Stomach (tissue), 9 donors: ENCODE results near the gene NRG2. TPM values are rescaled to one million over a fixed set of nuclear protein-coding genes. Genes with fewer than 3 reads are reported as not detected.

ENCODE experiments used
- DNase-seq, 2 donors: peaks; one replicate each; pipeline versions ENCODE4 v3.0.0 to v3.0.0-alpha.2; 2013 to 2019
- H3K27ac ChIP-seq, 5 donors: fragments of 200-600 bp in 4 of 5; sonication (generic) in 4 of 5; one replicate each; pipeline ENCODE4 v1.5.1; 2013 to 2019; ENCODE audit warnings: mild to moderate bottlenecking in 1 of 5, moderate library complexity in 1 of 5
- H3K27me3 ChIP-seq, 3 donors: fragments of 200-600 bp; sonication (generic); one replicate each; pipeline ENCODE4 v1.5.1; 2017 to 2019; ENCODE audit warnings: mixed run types in 1 of 3
- H3K36me3 ChIP-seq, 4 donors: fragments of 200-600 bp; sonication (generic); 1 replicate in 3 of 4; 2 replicates in 1 of 4; pipeline ENCODE4 v1.5.1; 2016 to 2019
- H3K4me1 ChIP-seq, 4 donors: fragments of 200-600 bp; sonication (generic); one replicate each; pipeline ENCODE4 v1.5.1; 2016 to 2019
- H3K4me3 ChIP-seq, 4 donors: fragments of 200-600 bp; sonication (generic) in 3 of 4; one replicate each; pipeline ENCODE4 v1.5.1; 2016 to 2019; ENCODE audit warnings: mild to moderate bottlenecking in 1 of 4
- H3K9me3 ChIP-seq, 4 donors: fragments of 200-600 bp; sonication (generic); one replicate each; pipeline ENCODE4 v1.5.1; 2016 to 2019
- EP300 ChIP-seq: sonication (generic); formaldehyde crosslinking; IDR thresholded peaks from one replicate; pipeline ENCODE4 v1.6.1; 2017; ENCODE audit warnings: antibody characterized with exemption
- POLR2A ChIP-seq, 4 donors: fragments of 450-650 bp; IDR thresholded peaks; one replicate each; pipeline ENCODE4 v1.6.1; 2016; ENCODE audit warnings: antibody characterized with exemption in 4 of 4, control low read depth in 2 of 4, mild to moderate bottlenecking in 1 of 4, moderate library complexity in 1 of 4
- POLR2AphosphoS5 ChIP-seq, 3 donors: sonication (generic); formaldehyde crosslinking; IDR thresholded peaks; one replicate each; pipeline ENCODE4 v1.6.1; 2016; ENCODE audit warnings: antibody characterized with exemption in 3 of 3
- WGBS, 5 donors: extraction: QIAGEN DNeasy Blood & Tissue Kit in 3 of 5; methylation state at CpG; one replicate each; pipeline versions ENCODE4 v1.1.5 to v1.1.7; 2013 to 2018; 5-methylcytosine and 5-hydroxymethylcytosine counted together
- intact Hi-C: fragments of 100-400 bp; cut with DNase I; formaldehyde crosslinking; loops from one replicate; pipeline ENCODE4 v1.15.1; 2023; ENCODE audit warnings: low total_unique reads
- polyA plus RNA-seq, 3 donors: library from polyadenylated mRNA; stranded (reverse); fragments of 200-250 nt; gene quantifications; one replicate each; pipeline ENCODE4 v1.2.3, GENCODE V29; 2013
- total RNA-seq, 5 donors: library from RNA; depleted of rRNA; stranded (reverse); fragments of >200 nt; gene quantifications; one replicate each; pipeline versions ENCODE4 v1.1.0 to v1.2.3, GENCODE V29; 2014 to 2016
- TF ChIP-seq, protein P1 (sequence below), 7 experiments: fragments of 450-650 bp in 4 of 7; fragments of 200-600 bp in 3 of 7; sonication (generic) in 3 of 7; IDR thresholded peaks; one replicate each; pipeline ENCODE4 v1.5.1; 2016 to 2019; ENCODE audit warnings: antibody characterized with exemption in 7 of 7, control low read depth in 2 of 7, mild to moderate bottlenecking in 1 of 7
- donor health status: healthy with polysubstance abuse.
- donor health status: Bipolar disorder and iron deficiency.
- donor health status: healthy.

The NRG2 gene
- total and polyA plus RNA-seq, 8 donors, result 0.25 to 22.2 (median 1.2) TPM; not detected in 1

DNA sequence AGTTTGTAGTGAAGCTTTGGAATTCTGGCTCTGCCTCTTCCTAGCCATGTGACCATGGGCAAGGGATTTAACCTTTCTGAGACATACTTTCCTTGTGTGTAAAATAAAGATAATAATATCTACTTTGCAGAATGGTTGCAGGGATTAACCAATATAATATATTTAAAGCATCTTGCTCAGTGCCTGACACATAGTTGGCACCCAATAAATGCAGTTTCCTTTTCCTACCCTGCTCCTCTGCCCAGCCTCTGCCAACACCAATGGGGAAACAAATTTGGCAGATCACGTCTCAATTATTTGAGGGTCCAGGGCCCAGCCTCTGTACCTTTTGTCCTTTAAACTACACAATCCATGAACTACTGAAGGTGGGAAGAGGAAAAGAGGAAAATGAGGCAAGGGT lies 91.1 kb downstream of the NRG2 start:
- peaks cover 0 to 4% (median 0%) of the 10 kb centered on the region in 3 donors for H3K27me3 ChIP-seq
- no peaks in the 10 kb centered on the region for H3K4me1 ChIP-seq
- WGBS, 5 donors, result 85 to 99% (median 91%) methylated on average over 1 of the region's 1 CpG
- no peak for TF ChIP-seq EP300
- TF ChIP-seq POLR2A (IDR thresholded peaks at IDR 0.05), result no peak
- no peak for TF ChIP-seq POLR2AphosphoS5 (IDR thresholded peaks at IDR 0.05)
- TF ChIP-seq, protein P1, sequence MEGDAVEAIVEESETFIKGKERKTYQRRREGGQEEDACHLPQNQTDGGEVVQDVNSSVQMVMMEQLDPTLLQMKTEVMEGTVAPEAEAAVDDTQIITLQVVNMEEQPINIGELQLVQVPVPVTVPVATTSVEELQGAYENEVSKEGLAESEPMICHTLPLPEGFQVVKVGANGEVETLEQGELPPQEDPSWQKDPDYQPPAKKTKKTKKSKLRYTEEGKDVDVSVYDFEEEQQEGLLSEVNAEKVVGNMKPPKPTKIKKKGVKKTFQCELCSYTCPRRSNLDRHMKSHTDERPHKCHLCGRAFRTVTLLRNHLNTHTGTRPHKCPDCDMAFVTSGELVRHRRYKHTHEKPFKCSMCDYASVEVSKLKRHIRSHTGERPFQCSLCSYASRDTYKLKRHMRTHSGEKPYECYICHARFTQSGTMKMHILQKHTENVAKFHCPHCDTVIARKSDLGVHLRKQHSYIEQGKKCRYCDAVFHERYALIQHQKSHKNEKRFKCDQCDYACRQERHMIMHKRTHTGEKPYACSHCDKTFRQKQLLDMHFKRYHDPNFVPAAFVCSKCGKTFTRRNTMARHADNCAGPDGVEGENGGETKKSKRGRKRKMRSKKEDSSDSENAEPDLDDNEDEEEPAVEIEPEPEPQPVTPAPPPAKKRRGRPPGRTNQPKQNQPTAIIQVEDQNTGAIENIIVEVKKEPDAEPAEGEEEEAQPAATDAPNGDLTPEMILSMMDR (IDR thresholded peaks at IDR 0.05), result no peak
- H3K9me3 ChIP-seq, result no peaks in the 10 kb centered on the region
- no peak overlapping the region for H3K27ac ChIP-seq
- no peaks in the 10 kb centered on the region for H3K36me3 ChIP-seq
- no peak for DNase-seq
- no peak overlapping the region for H3K4me3 ChIP-seq
- intact Hi-C loops, result no loop called here

GRCh38 chr5:139951296-139951924 lies 91.7 kb downstream of the NRG2 start:
- Histone ChIP-seq H3K4me3 (no peak overlapping the region), H3K9me3 (no peaks in the 10 kb centered on the region), H3K27ac (no peak overlapping the region), H3K4me1 (no peaks in the 10 kb centered on the region), H3K27me3 (peaks cover 0 to 4% (median 0%) of the 10 kb centered on the region in 3 donors), H3K36me3 (no peaks in the 10 kb centered on the region)
- no peak for DNase-seq
- TF ChIP-seq, protein P1 (IDR thresholded peaks at IDR 0.05), result no peak
- TF ChIP-seq EP300 (no peak), POLR2A (IDR thresholded peaks at IDR 0.05) (no peak), POLR2AphosphoS5 (IDR thresholded peaks at IDR 0.05) (no peak)
- intact Hi-C loops, result no loop called here
- 86 to 89% (median 88%) methylated on average over 6 of the region's 6 CpGs for WGBS, 5 donors

- H3K4me3 ChIP-seq, result no peak overlapping the region
- no peak for DNase-seq
- 83 to 100% (median 90%) methylated on average over 2 of the region's 2 CpGs for WGBS, 5 donors
- H3K9me3 ChIP-seq, result no peaks in the 10 kb centered on the region
- H3K27me3 ChIP-seq, result peaks cover 0 to 4% (median 0%) of the 10 kb centered on the region in 3 donors
- H3K27ac ChIP-seq, result no peak overlapping the region
- H3K4me1 ChIP-seq, result no peaks in the 10 kb centered on the region
- H3K36me3 ChIP-seq, result no peaks in the 10 kb centered on the region
- intact Hi-C loops, result no loop called here
- TF ChIP-seq POLR2A (IDR thresholded peaks at IDR 0.05) (no peak), EP300 (no peak), POLR2AphosphoS5 (IDR thresholded peaks at IDR 0.05) (no peak)
- TF ChIP-seq, protein P1 (IDR thresholded peaks at IDR 0.05), result no peak
These were observed 92.7 kb downstream of the NRG2 start for GRCh38 chr5:139950436-139950835.

DNA sequence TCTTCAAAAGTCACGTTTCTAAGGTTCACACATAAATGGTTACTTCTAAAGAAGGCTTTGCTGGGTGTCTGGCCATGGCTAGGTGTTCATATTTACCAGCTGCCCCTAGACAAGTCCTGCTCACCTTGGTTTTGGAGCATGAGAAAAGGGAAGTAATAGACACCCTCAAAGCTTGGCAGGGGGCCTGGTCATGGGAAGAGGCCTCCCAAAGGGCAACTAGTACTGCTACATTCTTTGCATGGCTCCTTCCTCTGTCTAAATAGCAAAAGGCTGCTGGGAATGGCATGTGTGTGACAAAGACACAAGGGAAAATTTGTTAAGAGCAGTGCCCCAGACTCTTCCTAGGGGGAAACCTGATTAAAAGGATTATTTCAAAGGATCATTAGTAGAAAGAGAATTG lies 93.4 kb downstream of the NRG2 start:
- no peak for DNase-seq
- H3K36me3 ChIP-seq, result no peaks in the 10 kb centered on the region
- no peak for TF ChIP-seq POLR2A (IDR thresholded peaks at IDR 0.05)
- TF ChIP-seq POLR2AphosphoS5 (IDR thresholded peaks at IDR 0.05), result no peak
- TF ChIP-seq, protein P1 (IDR thresholded peaks at IDR 0.05), result no peak
- no peak for TF ChIP-seq EP300
- no peak overlapping the region for H3K4me3 ChIP-seq
- H3K4me1 ChIP-seq, result no peaks in the 10 kb centered on the region
- no peak overlapping the region for H3K27ac ChIP-seq
- H3K27me3 ChIP-seq, result peaks cover 0 to 4% (median 0%) of the 10 kb centered on the region in 3 donors
- intact Hi-C loops, result no loop called here
- no peaks in the 10 kb centered on the region for H3K9me3 ChIP-seq
- whole genome bisulfite sequencing, 5 donors, result 57 to 73% (median 69%) methylated on average over 1 of the region's 1 CpG
